Astrocyte (in vitro differentiated cells and primary cell): ENCODE data around the gene MARK2. TPM values are rescaled to one million over a fixed set of nuclear protein-coding genes. Genes with fewer than 3 reads are reported as not detected.

ENCODE experiments used
- DNase-seq: peaks from one replicate; pipeline ENCODE4 v3.0.0-alpha.2; 2010; ENCODE audit warnings: low read depth
- FAIRE-seq: peaks from 2 replicates; lab custom pipeline; 2011; peaks lifted over from hg19 to GRCh38; lab: Jason Lieb, UNC
- H2AFZ ChIP-seq: 2 replicates; pipeline ENCODE4 v1.6.0; 2012; ENCODE audit warnings: low read depth, low read length, inconsistent platforms
- H3K27ac ChIP-seq: 2 replicates; pipeline ENCODE4 v1.5.1; 2011; ENCODE audit warnings: low read depth, low read length, inconsistent platforms
- H3K27me3 ChIP-seq: 2 replicates; pipeline ENCODE4 v1.6.0; 2011; ENCODE audit warnings: low read length, inconsistent platforms; ENCODE audit not compliant: insufficient read depth
- H3K36me3 ChIP-seq: 2 replicates; pipeline ENCODE4 v1.5.1; 2011; ENCODE audit warnings: low read length, inconsistent platforms; ENCODE audit not compliant: insufficient read depth
- H3K4me1 ChIP-seq: 2 replicates; pipeline ENCODE4 v1.5.1; 2011; ENCODE audit warnings: low read length, inconsistent platforms; ENCODE audit not compliant: insufficient read depth
- H3K4me2 ChIP-seq: 2 replicates; pipeline ENCODE4 v1.6.0; 2012; ENCODE audit warnings: low read length, inconsistent platforms
- H3K4me3 ChIP-seq: 2 replicates; pipeline ENCODE4 v1.5.1; 2011; ENCODE audit warnings: low read depth, mild to moderate bottlenecking, low read length, inconsistent platforms; ENCODE audit not compliant: insufficient read depth
- H3K79me2 ChIP-seq: 2 replicates; pipeline ENCODE4 v1.6.0; 2012; ENCODE audit warnings: mild to moderate bottlenecking, low read length, inconsistent platforms; ENCODE audit not compliant: insufficient read depth
- H3K9ac ChIP-seq: 2 replicates; pipeline ENCODE4 v1.6.0; 2012; ENCODE audit warnings: mild to moderate bottlenecking, low read length, inconsistent platforms
- H3K9me3 ChIP-seq: 2 replicates; pipeline ENCODE4 v1.5.1; 2012; ENCODE audit warnings: low read depth, mild to moderate bottlenecking, low read length, inconsistent platforms; ENCODE audit not compliant: insufficient read depth
- H4K20me1 ChIP-seq: 2 replicates; pipeline ENCODE4 v1.6.0; 2012; ENCODE audit warnings: low read length, inconsistent platforms; ENCODE audit not compliant: insufficient read depth
- H3K27ac Mint-ChIP-seq: one replicate; pipeline ENCODE4 v1.8.0; 2021; ENCODE audit warnings: mild to moderate bottlenecking, mixed read lengths; ENCODE audit not compliant: unreplicated experiment
- H3K27me3 Mint-ChIP-seq: one replicate; pipeline ENCODE4 v1.8.0; 2021; ENCODE audit warnings: low read depth, mixed read lengths; ENCODE audit not compliant: unreplicated experiment
- H3K36me3 Mint-ChIP-seq: one replicate; pipeline ENCODE4 v1.8.0; 2021; ENCODE audit warnings: low read depth, mixed read lengths; ENCODE audit not compliant: unreplicated experiment
- H3K4me1 Mint-ChIP-seq: one replicate; pipeline ENCODE4 v1.8.0; 2021; ENCODE audit warnings: low read depth, mixed read lengths; ENCODE audit not compliant: unreplicated experiment
- H3K4me3 Mint-ChIP-seq: one replicate; pipeline ENCODE4 v1.8.0; 2021; ENCODE audit warnings: mild to moderate bottlenecking, moderate library complexity, mixed read lengths; ENCODE audit not compliant: unreplicated experiment
- H3K9me3 Mint-ChIP-seq: one replicate; pipeline ENCODE4 v1.8.0; 2021; ENCODE audit warnings: mild to moderate bottlenecking, mixed read lengths; ENCODE audit not compliant: unreplicated experiment
- CTCF ChIP-seq: IDR thresholded peaks from 2 replicates; pipeline ENCODE4 v1.5.1; 2011; ENCODE audit warnings: low read depth, mild to moderate bottlenecking, inconsistent platforms, low read length, moderate library complexity; ENCODE audit not compliant: insufficient read depth
- EZH2 ChIP-seq: IDR thresholded peaks from 2 replicates; pipeline ENCODE4 v1.6.1; 2012; ENCODE audit warnings: mild to moderate bottlenecking, low read length, inconsistent platforms; ENCODE audit not compliant: insufficient read depth
- total RNA-seq: library from RNA; stranded (reverse); gene quantifications from 2 replicates; pipeline ENCODE4 v1.2.1, GENCODE V29; 2021

MARK2 gene
- total RNA-seq, 1 donor from 2014 or later, result 38.1 TPM

- H3K4me1 ChIP-seq, result peaks cover 12% of the 10 kb centered on the region
- Mint-ChIP-seq H3K27me3 (no peaks in the 10 kb centered on the region), H3K4me3 (peak overlapping the region; percentile 29), H3K4me1 (peaks cover 35% of the 10 kb centered on the region), H3K36me3 (peaks cover 8% of the 10 kb centered on the region), H3K9me3 (no peaks in the 10 kb centered on the region), H3K27ac (no peak overlapping the region)
- H4K20me1 ChIP-seq, result peaks cover 95% of the 10 kb centered on the region
- no peak overlapping the region for H3K9ac ChIP-seq
- H3K4me2 ChIP-seq, result peak overlapping the region; percentile 53
- H3K27ac ChIP-seq, result no peak overlapping the region
- no peak overlapping the region for H3K4me3 ChIP-seq
- no peak overlapping the region for H2AFZ ChIP-seq
- H3K27me3 ChIP-seq, result no peaks in the 10 kb centered on the region
- peaks cover 88% of the 10 kb centered on the region for H3K79me2 ChIP-seq
- H3K36me3 ChIP-seq, result peaks cover 2% of the 10 kb centered on the region
- DNase-seq (no peak), FAIRE-seq (no peak)
- TF ChIP-seq EZH2, result no peak
- no peak for TF ChIP-seq CTCF
- no peaks in the 10 kb centered on the region for H3K9me3 ChIP-seq
Observed at GRCh38 chr11:63887386-63887999, 48.6 kb downstream of the MARK2 start.

GRCh38 chr11:63888170-63889086 lies 49.5 kb downstream of the MARK2 start:
- peaks cover 2% of the 10 kb centered on the region for H3K36me3 ChIP-seq
- peak overlapping the region; percentile 53 for H3K4me2 ChIP-seq
- no peak overlapping the region for H3K4me3 ChIP-seq
- no peaks in the 10 kb centered on the region for H3K27me3 Mint-ChIP-seq
- H3K79me2 ChIP-seq, result peaks cover 85% of the 10 kb centered on the region
- H4K20me1 ChIP-seq, result peaks cover 95% of the 10 kb centered on the region
- H3K27me3 ChIP-seq, result no peaks in the 10 kb centered on the region
- H3K36me3 Mint-ChIP-seq, result peaks cover 7% of the 10 kb centered on the region
- peak overlapping the region; percentile 32 for H3K9ac ChIP-seq
- peaks cover 12% of the 10 kb centered on the region for H3K4me1 ChIP-seq
- H3K27ac ChIP-seq, result no peak overlapping the region
- H3K4me3 Mint-ChIP-seq, result peak overlapping the region; percentile 47
- H2AFZ ChIP-seq, result no peak overlapping the region
- no peak for TF ChIP-seq EZH2
- no peak for TF ChIP-seq CTCF
- FAIRE-seq (no peak), DNase-seq (peak; percentile 65)
- H3K9me3 ChIP-seq, result no peaks in the 10 kb centered on the region
- H3K27ac Mint-ChIP-seq, result peak overlapping the region; percentile 55
- H3K9me3 Mint-ChIP-seq, result no peaks in the 10 kb centered on the region
- peaks cover 31% of the 10 kb centered on the region for H3K4me1 Mint-ChIP-seq
